Liver (tissue), 3 donors: Measurements from ENCODE around the gene KCNJ5.

Source experiments
- ATF3 ChIP-seq: IDR thresholded peaks from 2 replicates; pipeline ENCODE4 v1.6.1; 2016; ENCODE audit warnings: antibody characterized with exemption
- CTCF ChIP-seq: fragments of 150-350 bp; IDR thresholded peaks from 2 replicates; pipeline ENCODE4 v1.5.1; 2017; ENCODE audit warnings: improper control_type of control experiment, low read depth, low read length; ENCODE audit not compliant: missing input control
- FOXA1 ChIP-seq: IDR thresholded peaks from 2 replicates; pipeline ENCODE4 v1.6.1; 2016; ENCODE audit warnings: antibody characterized with exemption
- GABPA ChIP-seq, 2 donors: IDR thresholded peaks in 1 of 2; conservative IDR thresholded peaks in 1 of 2; 2 replicates each; pipeline ENCODE4 v1.6.1; 2016; ENCODE audit warnings: antibody characterized with exemption in 2 of 2, mild to moderate bottlenecking in 1 of 2, moderate library complexity in 1 of 2
- HNF4G ChIP-seq: IDR thresholded peaks from 2 replicates; pipeline ENCODE4 v1.6.1; 2016; ENCODE audit warnings: antibody characterized with exemption
- MAX ChIP-seq: IDR thresholded peaks from 2 replicates; pipeline ENCODE4 v1.6.1; 2016; ENCODE audit warnings: antibody characterized with exemption
- RAD21 ChIP-seq, 2 donors: IDR thresholded peaks; 2 replicates each; pipeline ENCODE4 v1.6.1; 2016; ENCODE audit warnings: antibody characterized with exemption in 2 of 2, mild to moderate bottlenecking in 2 of 2
- REST ChIP-seq: IDR thresholded peaks from 2 replicates; pipeline ENCODE4 v1.6.1; 2016; ENCODE audit warnings: antibody characterized with exemption, mild to moderate bottlenecking
- RXRA ChIP-seq, 2 donors: IDR thresholded peaks; 2 replicates each; pipeline ENCODE4 v1.6.1; 2017 to 2018; ENCODE audit warnings: antibody characterized with exemption in 2 of 2, mild to moderate bottlenecking in 1 of 2
- SP1 ChIP-seq: IDR thresholded peaks from 2 replicates; pipeline ENCODE4 v1.6.1; 2018; ENCODE audit warnings: antibody characterized with exemption, mild to moderate bottlenecking
- TAF1 ChIP-seq: conservative IDR thresholded peaks from 2 replicates; pipeline ENCODE4 v1.6.1; 2016; ENCODE audit warnings: antibody characterized with exemption, mild to moderate bottlenecking
- YY1 ChIP-seq: IDR thresholded peaks from 2 replicates; pipeline ENCODE4 v1.6.1; 2016; ENCODE audit warnings: antibody characterized with exemption, mild to moderate bottlenecking
- ZBTB33 ChIP-seq: IDR thresholded peaks from 2 replicates; pipeline ENCODE4 v1.6.1; 2016; ENCODE audit warnings: antibody characterized with exemption
- donor health status: healthy.
- donor health status: healthy.

- TF ChIP-seq CTCF (no peak), GABPA (IDR thresholded peaks at IDR 0.05 in 1 of 2, conservative IDR thresholded peaks at IDR 0.05 in 1 of 2) (no peak), REST (no peak), RXRA (IDR thresholded peaks at IDR 0.05) (no peak), ZBTB33 (no peak), HNF4G (no peak), SP1 (no peak), MAX (no peak), YY1 (no peak), ATF3 (no peak), RAD21 (IDR thresholded peaks at IDR 0.05) (no peak), FOXA1 (no peak), TAF1 (no peak)
Measured at GRCh38 chr11:128926437-128927107, 35.4 kb downstream of the KCNJ5 start.
